DOHH2 (cell line): ENCODE data around the gene RHBDF2.

Experiments
- H3F3A ChIP-seq: fragments of 200-600 bp; sonication (generic), shearing (Covaris generic); 2 replicates; pipeline ENCODE4 v1.6.0; 2016; ENCODE audit warnings: antibody characterized with exemption, mild to moderate bottlenecking; ENCODE audit not compliant: control insufficient read depth, insufficient read depth
- H3K27ac ChIP-seq: fragments of 200-600 bp; sonication (generic); 2 replicates; pipeline ENCODE4 v1.5.1; 2014; ENCODE audit warnings: low read depth, mild to moderate bottlenecking, low read length, moderate library complexity
- H3K27me3 ChIP-seq: fragments of 200-600 bp; sonication (generic); 2 replicates; pipeline ENCODE4 v1.6.1; 2014; ENCODE audit warnings: mild to moderate bottlenecking, low read length, mixed read lengths; ENCODE audit not compliant: control insufficient read depth
- H3K36me3 ChIP-seq: fragments of 200-600 bp; sonication (generic); 2 replicates; pipeline ENCODE4 v1.6.1; 2014; ENCODE audit warnings: mild to moderate bottlenecking, low read length, moderate library complexity, mixed read lengths; ENCODE audit not compliant: control insufficient read depth
- H3K4me1 ChIP-seq: fragments of 200-600 bp; sonication (generic); 2 replicates; pipeline ENCODE4 v1.6.1; 2014; ENCODE audit warnings: mild to moderate bottlenecking, low read length, mixed read lengths; ENCODE audit not compliant: control insufficient read depth
- H3K4me2 ChIP-seq: fragments of 200-600 bp; sonication (generic); 2 replicates; pipeline ENCODE4 v1.6.0; 2014; ENCODE audit warnings: mild to moderate bottlenecking, low read length, moderate library complexity
- H3K4me3 ChIP-seq: fragments of 200-600 bp; sonication (generic); 2 replicates; pipeline ENCODE4 v1.5.1; 2014; ENCODE audit warnings: mild to moderate bottlenecking, low read length, mixed read lengths
- H3K79me2 ChIP-seq: fragments of 200-600 bp; sonication (generic); 2 replicates; pipeline ENCODE4 v1.6.1; 2014; ENCODE audit warnings: mild to moderate bottlenecking, low read length, mixed read lengths; ENCODE audit not compliant: control insufficient read depth
- H3K9me2 ChIP-seq: fragments of 200-600 bp; sonication (generic); replicated peaks from 2 replicates; pipeline ENCODE4 v1.6.1; 2014; ENCODE audit warnings: mild to moderate bottlenecking, low read length, mixed read lengths; ENCODE audit not compliant: control insufficient read depth
- H3K9me3 ChIP-seq: fragments of 200-600 bp; sonication (generic); 2 replicates; pipeline ENCODE4 v1.6.1; 2014; ENCODE audit warnings: antibody characterized with exemption, low read length, mixed read lengths; ENCODE audit not compliant: control insufficient read depth, insufficient read depth
- H4K20me1 ChIP-seq: fragments of 200-600 bp; sonication (generic); 2 replicates; pipeline ENCODE4 v1.6.0; 2014; ENCODE audit warnings: low read depth, mild to moderate bottlenecking, antibody characterized with exemption, low read length, moderate library complexity; ENCODE audit not compliant: control insufficient read depth, insufficient read depth
- CTCF ChIP-seq: fragments of 200-600 bp; sonication (generic); IDR thresholded peaks from one replicate; pipeline ENCODE4 v1.5.1; 2014; ENCODE audit warnings: antibody characterized with exemption, mild to moderate bottlenecking, low read depth, low read length; ENCODE audit not compliant: poor library complexity, severe bottlenecking
- EZH2phosphoT487 ChIP-seq: fragments of 200-600 bp; sonication (generic); IDR thresholded peaks from 2 replicates; pipeline ENCODE4 v1.6.1; 2017; ENCODE audit warnings: borderline replicate concordance, mild to moderate bottlenecking, antibody characterized with exemption, low read length, moderate library complexity, mixed read lengths

The RHBDF2 gene

DNA sequence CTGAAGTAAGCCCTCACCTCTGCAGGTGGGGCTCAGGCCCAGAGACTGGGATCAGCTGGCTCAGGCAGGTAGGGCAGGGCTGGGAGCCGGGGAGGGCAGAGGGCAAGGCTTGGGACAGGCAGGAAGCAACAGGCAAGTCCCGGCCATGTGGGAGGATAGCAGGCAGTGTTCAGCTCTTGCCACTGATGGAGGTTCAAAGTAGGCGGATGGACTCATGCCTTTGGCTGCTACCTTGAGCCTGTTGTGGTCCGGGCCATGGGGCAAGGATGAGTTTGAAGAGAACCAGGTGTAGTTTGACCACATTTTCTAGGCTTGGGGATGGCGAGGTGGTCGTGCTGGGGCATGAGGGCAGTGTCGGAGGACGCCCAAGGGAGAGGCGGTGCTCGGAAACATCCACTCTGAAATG is 41.3 kb upstream of the RHBDF2 start:
- H3F3A ChIP-seq, result no peaks in the 10 kb centered on the region
- no peak overlapping the region for H3K27ac ChIP-seq
- H4K20me1 ChIP-seq, result no peaks in the 10 kb centered on the region
- H3K9me2 ChIP-seq, result no peaks in the 10 kb centered on the region
- no peak overlapping the region for H3K4me3 ChIP-seq
- H3K79me2 ChIP-seq, result no peaks in the 10 kb centered on the region
- no peak overlapping the region for H3K4me2 ChIP-seq
- H3K36me3 ChIP-seq, result no peaks in the 10 kb centered on the region
- peaks cover 17% of the 10 kb centered on the region for H3K4me1 ChIP-seq
- peaks cover 48% of the 10 kb centered on the region for H3K27me3 ChIP-seq
- TF ChIP-seq EZH2phosphoT487 (no peak), CTCF (no peak)
- H3K9me3 ChIP-seq, result no peaks in the 10 kb centered on the region

DNA sequence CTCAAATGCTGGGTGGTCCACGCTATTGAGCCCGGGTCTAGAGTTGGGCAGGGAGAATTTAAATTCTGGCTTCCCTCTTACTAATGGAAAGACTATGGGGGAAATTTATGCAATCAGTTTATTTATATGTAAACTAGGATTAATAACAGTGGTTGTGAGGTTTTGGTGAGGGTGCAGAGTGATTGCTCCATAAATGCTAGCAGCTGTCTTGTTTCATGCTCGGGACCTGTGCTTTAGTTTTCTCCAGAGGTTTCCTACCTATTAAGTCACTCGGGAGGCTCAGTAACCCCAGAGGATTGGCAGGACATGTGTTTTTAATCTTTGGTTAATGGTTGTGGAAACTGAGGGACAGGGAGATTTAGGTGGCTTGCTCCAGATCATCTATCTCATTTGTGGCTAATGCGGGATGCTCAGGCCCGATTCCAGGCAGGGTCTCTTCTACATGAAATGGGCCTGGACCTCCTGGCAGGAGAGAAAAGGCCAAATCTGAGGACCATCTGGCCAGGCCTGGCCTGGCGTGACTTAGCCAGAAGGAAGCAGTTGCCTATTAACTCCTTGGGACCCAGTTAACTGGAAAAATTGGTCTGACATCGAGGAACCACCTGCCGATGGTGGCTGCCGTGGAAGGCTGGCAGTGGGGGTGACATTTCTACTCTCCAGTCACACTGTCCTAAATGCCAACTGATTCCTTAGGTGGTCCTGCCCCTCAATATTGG is 40.7 kb upstream of the RHBDF2 start:
- peaks cover 10% of the 10 kb centered on the region for H3K4me1 ChIP-seq

GRCh38 chr17:76540381-76541300 is 39.4 kb upstream of the RHBDF2 start:
- H3K79me2 ChIP-seq, result no peaks in the 10 kb centered on the region
- H3K36me3 ChIP-seq, result no peaks in the 10 kb centered on the region
- no peak overlapping the region for H3K27ac ChIP-seq
- H3K4me1 ChIP-seq, result peaks cover 10% of the 10 kb centered on the region
- H3K4me2 ChIP-seq, result peak overlapping the region; percentile 48
- H3K9me2 ChIP-seq, result no peaks in the 10 kb centered on the region
- H3F3A ChIP-seq, result no peaks in the 10 kb centered on the region
- H3K9me3 ChIP-seq, result no peaks in the 10 kb centered on the region
- H3K4me3 ChIP-seq, result no peak overlapping the region
- TF ChIP-seq CTCF (no peak), EZH2phosphoT487 (no peak)
- no peaks in the 10 kb centered on the region for H4K20me1 ChIP-seq
- peaks cover 42% of the 10 kb centered on the region for H3K27me3 ChIP-seq

More for the DNA sequence above, 40.7 kb upstream of the RHBDF2 start:
- Histone ChIP-seq H3K79me2 (no peaks in the 10 kb centered on the region), H3K27me3 (peaks cover 48% of the 10 kb centered on the region), H4K20me1 (no peaks in the 10 kb centered on the region), H3K36me3 (no peaks in the 10 kb centered on the region), H3K4me3 (no peak overlapping the region), H3K27ac (no peak overlapping the region), H3K9me2 (no peaks in the 10 kb centered on the region), H3K9me3 (no peaks in the 10 kb centered on the region), H3K4me2 (no peak overlapping the region), H3F3A (no peaks in the 10 kb centered on the region)
- TF ChIP-seq EZH2phosphoT487 (no peak), CTCF (no peak)
